GM06990 (cell line): ENCODE results near the gene SSBP3.
"Not testable (repeated sequence)": the region's sequence is repeated elsewhere in the genome, so short reads cannot be mapped to it uniquely, and the experiment has no call there.

Experiments
- DNase-seq: peaks from one replicate; pipeline ENCODE4 v3.0.0-alpha.2; 2011; ENCODE audit not compliant: insufficient read length; ENCODE audit errors: extremely low read depth
- H3K27me3 ChIP-seq: replicated peaks from 2 replicates; pipeline ENCODE4 v1.6.0; 2011; ENCODE audit warnings: low read length; ENCODE audit not compliant: control insufficient read depth, insufficient read depth
- H3K36me3 ChIP-seq: 2 replicates; pipeline ENCODE4 v1.5.1; 2011; ENCODE audit warnings: low read length; ENCODE audit not compliant: control insufficient read depth, insufficient read depth
- H3K4me3 ChIP-seq: replicated peaks from 2 replicates; pipeline ENCODE4 v1.5.1; 2011; ENCODE audit warnings: low read depth, mild to moderate bottlenecking, control low read depth, low read length
- CTCF ChIP-seq: IDR thresholded peaks from 2 replicates; pipeline ENCODE4 v1.5.1; 2011; ENCODE audit warnings: low read length, control low read depth, mild to moderate bottlenecking, inconsistent platforms; ENCODE audit not compliant: insufficient read depth, poor library complexity, severe bottlenecking

The SSBP3 gene

GRCh38 chr1:54352755-54353154, 53.4 kb downstream of the SSBP3 start:
- no peak for TF ChIP-seq CTCF
- H3K4me3 ChIP-seq, result no peak overlapping the region
- peaks cover 2% of the 10 kb centered on the region for H3K36me3 ChIP-seq
- H3K27me3 ChIP-seq, result no peaks in the 10 kb centered on the region
- no peak for DNase-seq

- H3K4me3 ChIP-seq, result no peak overlapping the region
- no peak for DNase-seq
- H3K36me3 ChIP-seq, result peaks cover 2% of the 10 kb centered on the region
- no peaks in the 10 kb centered on the region for H3K27me3 ChIP-seq
- TF ChIP-seq CTCF, result no peak
Measured at GRCh38 chr1:54350360-54350759, 55.8 kb downstream of the SSBP3 start.

- Histone ChIP-seq H3K27me3 (no peaks in the 10 kb centered on the region), H3K4me3 (no peak overlapping the region), H3K36me3 (peaks cover 2% of the 10 kb centered on the region)
- TF ChIP-seq CTCF, result no peak
- DNase-seq, result no peak
Measured at GRCh38 chr1:54348700-54349021, 57.5 kb downstream of the SSBP3 start.

- H3K27me3 ChIP-seq, result no peaks in the 10 kb centered on the region
- H3K4me3 ChIP-seq, result no peak overlapping the region
- peaks cover 2% of the 10 kb centered on the region for H3K36me3 ChIP-seq
- no peak for DNase-seq
- TF ChIP-seq CTCF, result no peak
Measured at GRCh38 chr1:54347955-54348699, 58.1 kb downstream of the SSBP3 start.

- DNase-seq, result no peak
- Histone ChIP-seq H3K27me3 (no peaks in the 10 kb centered on the region), H3K36me3 (no peaks in the 10 kb centered on the region; the same call in 1 of the 2 replicates), H3K4me3 (no peak overlapping the region)
- TF ChIP-seq CTCF, result no peak
Measured at GRCh38 chr1:54347261-54347954, 58.8 kb downstream of the SSBP3 start.

- not testable (repeated sequence) for DNase-seq, H3K4me3 ChIP-seq, H3K36me3 ChIP-seq, H3K27me3 ChIP-seq
Measured at GRCh38 chr1:54345548-54345947, 60.6 kb downstream of the SSBP3 start.
